HCT116 (cell line): ENCODE results near the gene B4GALT4. TPM values are rescaled to one million over a fixed set of nuclear protein-coding genes. Genes with fewer than 3 reads are reported as not detected.

ENCODE experiments used
- ATAC-seq: fragments of 200-7000 bp; cut with Tn5 transposase; 2 replicates; pipeline ENCODE4 v1.9.1; 2020; ENCODE audit warnings: mild to moderate bottlenecking, moderate library complexity
- BruUV-seq: library from RNA; stranded (reverse); fragments of 400-500 nt; replicated peaks from 2 replicates; lab custom pipeline; 2021; lab: Mats Ljungman, UMichigan
- CTCF ChIA-PET: fragments of 300-600 bp; sonication (Branson Sonifier 250); formaldehyde crosslinking; loops from one replicate; lab custom pipeline; 2021; ENCODE audit warnings: antibody characterized with exemption; lab: Charles Lee
- POLR2A ChIA-PET: fragments of 300-600, 350-600 bp; sonication (Branson Sonifier 250); formaldehyde crosslinking; loops from one replicate; lab custom pipeline; 2021; ENCODE audit warnings: antibody characterized with exemption; lab: Charles Lee
- RAD21 ChIA-PET, 2 experiments: fragments of 300-600 bp; sonication (Branson Sonifier 250); formaldehyde crosslinking; loops; one replicate each; lab custom pipeline; 2023; ENCODE audit warnings: low total read pairs in 2 of 2; ENCODE audit not compliant: uncharacterized antibody in 2 of 2, unreplicated experiment in 2 of 2, low non-redundant PET in 1 of 2; lab: Charles Lee
- DNase-seq: peaks from one replicate; pipeline ENCODE4 v3.0.0-alpha.2; 2010; ENCODE audit warnings: low read depth, low spot score
- H2AFZ ChIP-seq: fragments of 200-600 bp; shearing (Covaris generic), sonication (generic); 2 replicates; pipeline ENCODE4 v1.6.1; 2017; ENCODE audit warnings: low read depth, mixed run types, mixed read lengths, antibody characterized with exemption, low read length; ENCODE audit not compliant: poor library complexity, severe bottlenecking
- H3K27ac ChIP-seq: 2 replicates; pipeline ENCODE4 v1.5.1; 2012; ENCODE audit warnings: low read depth, low read length
- H3K27me3 ChIP-seq: fragments of 200-600 bp; sonication (generic); 2 replicates; pipeline ENCODE4 v1.6.1; 2016; ENCODE audit warnings: mixed run types, low read length, mixed read lengths; ENCODE audit not compliant: insufficient read depth
- H3K36me3 ChIP-seq, 2 experiments: fragments of 200-500 bp in 1 of 2; fragments of 200-600 bp in 1 of 2; sonication (Bioruptor generic) in 1 of 2; sonication (generic) in 1 of 2; 2 replicates each; pipeline versions ENCODE4 v1.5.1 to v1.6.1; 2014 to 2016; ENCODE audit warnings: low read length in 2 of 2, inconsistent platforms in 1 of 2, mixed read lengths in 1 of 2, mixed run types in 1 of 2; ENCODE audit not compliant: insufficient read depth in 2 of 2, control insufficient read depth in 1 of 2
- H3K4me1 ChIP-seq, 2 experiments: fragments of 200-600 bp in 1 of 2; sonication (generic) in 1 of 2; 2 replicates each; pipeline versions ENCODE4 v1.5.1 to v1.6.1; 2012 to 2017; ENCODE audit warnings: low read length in 2 of 2, inconsistent platforms in 1 of 2, mild to moderate bottlenecking in 1 of 2, mixed read lengths in 1 of 2, mixed run types in 1 of 2, moderate library complexity in 1 of 2; ENCODE audit not compliant: insufficient read depth in 2 of 2, control insufficient read depth in 1 of 2
- H3K4me2 ChIP-seq: fragments of 200-600 bp; sonication (generic); 2 replicates; pipeline ENCODE4 v1.6.1; 2017; ENCODE audit warnings: mixed run types, low read length, mixed read lengths
- H3K4me3 ChIP-seq, 2 experiments: fragments of 200-600 bp in 1 of 2; sonication (generic) in 1 of 2; replicated peaks in 1 of 2; 2 replicates each; pipeline ENCODE4 v1.5.1; 2011 to 2016; ENCODE audit warnings: low read length in 2 of 2, control low read depth in 1 of 2, low read depth in 1 of 2, mild to moderate bottlenecking in 1 of 2, mixed read lengths in 1 of 2, mixed run types in 1 of 2
- H3K79me2 ChIP-seq: fragments of 200-600 bp; sonication (generic); 2 replicates; pipeline ENCODE4 v1.6.1; 2017; ENCODE audit warnings: mild to moderate bottlenecking, mixed run types, low read length, moderate library complexity, mixed read lengths; ENCODE audit not compliant: insufficient read depth
- H3K9ac ChIP-seq: fragments of 200-600 bp; sonication (generic); 2 replicates; pipeline ENCODE4 v1.6.1; 2016; ENCODE audit warnings: low read length, mixed read lengths
- H3K9me2 ChIP-seq: fragments of 200-600 bp; sonication (generic), shearing (Covaris generic); 2 replicates; pipeline ENCODE4 v1.6.1; 2017; ENCODE audit warnings: mixed run types, mild to moderate bottlenecking, moderate library complexity; ENCODE audit not compliant: insufficient read depth
- H3K9me3 ChIP-seq, 2 experiments: fragments of 200-500 bp in 1 of 2; fragments of 200-600 bp in 1 of 2; sonication (Bioruptor generic) in 1 of 2; sonication (generic) in 1 of 2; 2 replicates each; pipeline ENCODE4 v1.6.1; 2014 to 2017; ENCODE audit warnings: low read length in 2 of 2, mixed read lengths in 2 of 2, inconsistent platforms in 1 of 2, low read depth in 1 of 2, mild to moderate bottlenecking in 1 of 2, mixed run types in 1 of 2, moderate library complexity in 1 of 2; ENCODE audit not compliant: control insufficient read depth in 1 of 2, insufficient read depth in 1 of 2
- H4K20me1 ChIP-seq: fragments of 200-600 bp; sonication (generic), shearing (Covaris generic); 2 replicates; pipeline ENCODE4 v1.6.1; 2017; ENCODE audit warnings: mixed run types, mild to moderate bottlenecking, moderate library complexity; ENCODE audit not compliant: insufficient read depth
- CBX3 ChIP-seq: IDR thresholded peaks from 2 replicates; pipeline ENCODE4 v1.6.1; 2012; ENCODE audit warnings: low read depth
- CEBPB ChIP-seq: IDR thresholded peaks from 2 replicates; pipeline ENCODE4 v1.6.1; 2012; ENCODE audit warnings: low read depth
- EGR1 ChIP-seq: IDR thresholded peaks from 2 replicates; pipeline ENCODE4 v1.6.1; 2012; ENCODE audit warnings: low read depth
- EZH2 ChIP-seq: fragments of 200-600 bp; sonication (generic); IDR thresholded peaks from 2 replicates; pipeline ENCODE4 v1.6.1; 2017; ENCODE audit warnings: antibody characterized with exemption, mixed run types
- EZH2phosphoT487 ChIP-seq: fragments of 200-600 bp; IDR thresholded peaks from 2 replicates; pipeline ENCODE4 v1.6.1; 2018; ENCODE audit warnings: antibody characterized with exemption, borderline replicate concordance
- JUND ChIP-seq: IDR thresholded peaks from 2 replicates; pipeline ENCODE4 v1.6.1; 2012
- POLR2A ChIP-seq: IDR thresholded peaks from 2 replicates; pipeline ENCODE4 v1.7.0; 2011; ENCODE audit warnings: borderline replicate concordance; ENCODE audit not compliant: insufficient read depth, insufficient read length; ENCODE audit errors: extremely low read depth
- POLR2AphosphoS5 ChIP-seq: IDR thresholded peaks from 2 replicates; pipeline ENCODE4 v1.6.1; 2011; ENCODE audit warnings: mild to moderate bottlenecking, low read depth, low read length, moderate library complexity
- RAD21 ChIP-seq: IDR thresholded peaks from 2 replicates; pipeline ENCODE4 v1.6.1; 2012; ENCODE audit warnings: low read depth, mild to moderate bottlenecking
- REST ChIP-seq: IDR thresholded peaks from 2 replicates; pipeline ENCODE4 v1.6.1; 2012; ENCODE audit warnings: low read depth
- SIN3A ChIP-seq: IDR thresholded peaks from 2 replicates; pipeline ENCODE4 v1.6.1; 2012; ENCODE audit warnings: low read depth
- SP1 ChIP-seq: IDR thresholded peaks from 2 replicates; pipeline ENCODE4 v1.6.1; 2012; ENCODE audit warnings: low read depth
- SRF ChIP-seq: IDR thresholded peaks from 2 replicates; pipeline ENCODE4 v1.6.1; 2012; ENCODE audit warnings: low read depth
- TCF7L2 ChIP-seq: IDR thresholded peaks from 2 replicates; pipeline ENCODE4 v1.7.0; 2011; ENCODE audit warnings: borderline replicate concordance, inconsistent platforms; ENCODE audit not compliant: insufficient read depth, insufficient read length; ENCODE audit errors: extremely low read depth
- YY1 ChIP-seq: IDR thresholded peaks from 2 replicates; pipeline ENCODE4 v1.6.1; 2011; ENCODE audit warnings: low read length, low read depth, moderate library complexity, mild to moderate bottlenecking; ENCODE audit not compliant: insufficient replicate concordance; ENCODE audit errors: extremely low read depth
- ZNF274 ChIP-seq: fragments of 200-500 bp; sonication (Bioruptor generic); IDR thresholded peaks from 2 replicates; pipeline ENCODE4 v1.6.1; 2014; ENCODE audit warnings: mild to moderate bottlenecking, low read depth, low read length, inconsistent platforms
- intact Hi-C: fragments of 100-400 bp; cut with micrococcal nuclease; formaldehyde crosslinking; loops from 2 replicates; pipeline ENCODE4 v1.10.0; 2022
- total RNA-seq: library from RNA; stranded (reverse); gene quantifications from one replicate; pipeline ENCODE4 v1.2.1, GENCODE V29; 2021; ENCODE audit not compliant: unreplicated experiment
- TF ChIP-seq, protein P1 (sequence below): IDR thresholded peaks from 2 replicates; pipeline ENCODE4 v1.6.1; 2011; ENCODE audit warnings: mild to moderate bottlenecking, low read length, moderate library complexity; ENCODE audit not compliant: insufficient replicate concordance; ENCODE audit errors: extremely low read depth
- TF ChIP-seq, protein P2 (sequence below): IDR thresholded peaks from 2 replicates; pipeline ENCODE4 v1.6.1; 2012

Gene B4GALT4
- total RNA-seq, 1 experiment from 2014 or later = 15.9 TPM

GRCh38 chr3:119222391-119222790, 18.3 kb downstream of the B4GALT4 start (continued):
- TF ChIP-seq EZH2 (no peak), RAD21 (no peak), SP1 (no peak), TCF7L2 (no peak), JUND (no peak), ZNF274 (no peak), POLR2A (no peak), EGR1 (no peak)

DNA sequence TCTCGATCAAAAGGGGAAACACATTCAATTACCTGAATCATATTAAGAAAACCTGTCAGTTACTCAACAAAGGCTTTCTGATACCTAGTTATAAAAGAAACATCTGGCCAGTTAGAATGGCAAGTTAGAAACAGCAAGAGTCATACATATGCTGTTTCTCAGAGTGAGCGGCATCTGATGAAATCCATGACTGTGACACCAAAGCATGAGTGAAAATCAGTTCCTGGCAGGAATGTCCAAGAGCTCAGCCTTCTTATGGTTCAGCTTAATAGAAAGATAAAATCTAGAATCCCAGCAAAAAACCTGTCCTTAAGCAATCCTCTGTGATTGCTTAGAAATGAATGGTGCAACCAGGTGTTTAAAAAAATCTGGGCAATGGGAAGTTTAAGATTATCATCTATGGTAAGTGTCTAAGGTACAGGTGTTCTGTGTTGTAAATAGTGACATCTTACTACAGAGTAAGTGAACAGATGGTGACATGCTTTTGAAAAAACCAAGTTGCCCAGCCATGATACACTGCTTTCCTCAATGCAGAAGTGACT, 18.8 kb downstream of the B4GALT4 start:
- intact Hi-C loops = no loop called here
- H3K79me2 ChIP-seq = no peaks in the 10 kb centered on the region
- peaks cover 0 to 8% of the 10 kb centered on the region in 2 experiments; a peak in 2 of 4 replicates for H3K36me3 ChIP-seq
- H2AFZ ChIP-seq = no peak overlapping the region
- no peak overlapping the region for H3K4me2 ChIP-seq
- no peaks in the 10 kb centered on the region for H3K9me3 ChIP-seq
- H3K27ac ChIP-seq = no peak overlapping the region
- H4K20me1 ChIP-seq = no peaks in the 10 kb centered on the region
- ChIA-PET RAD21 (no interaction called here), CTCF (no interaction called here), POLR2A (interaction anchor here (0.6 kb wide), 1 partner anchor 1084 kb away, joined by 4 read pairs; no protein-coding TSS in a partner anchor)
- H3K9ac ChIP-seq = no peak overlapping the region
- no peaks in the 10 kb centered on the region for H3K27me3 ChIP-seq
- H3K4me3 ChIP-seq = no peak overlapping the region
- ATAC-seq = no peak
- DNase-seq = no peak
- no peaks in the 10 kb centered on the region for H3K9me2 ChIP-seq
- BruUV-seq = no TSS peak
- H3K4me1 ChIP-seq = no peaks in the 10 kb centered on the region
- TF ChIP-seq JUND = no peak
- TF ChIP-seq ZNF274 = no peak
- no peak for TF ChIP-seq RAD21
- no peak for TF ChIP-seq SRF
- no peak for TF ChIP-seq CBX3
- TF ChIP-seq EZH2phosphoT487 = no peak
- TF ChIP-seq SIN3A = no peak
- TF ChIP-seq TCF7L2 = no peak
- TF ChIP-seq CEBPB = no peak
- no peak for TF ChIP-seq YY1
- TF ChIP-seq, protein P1, sequence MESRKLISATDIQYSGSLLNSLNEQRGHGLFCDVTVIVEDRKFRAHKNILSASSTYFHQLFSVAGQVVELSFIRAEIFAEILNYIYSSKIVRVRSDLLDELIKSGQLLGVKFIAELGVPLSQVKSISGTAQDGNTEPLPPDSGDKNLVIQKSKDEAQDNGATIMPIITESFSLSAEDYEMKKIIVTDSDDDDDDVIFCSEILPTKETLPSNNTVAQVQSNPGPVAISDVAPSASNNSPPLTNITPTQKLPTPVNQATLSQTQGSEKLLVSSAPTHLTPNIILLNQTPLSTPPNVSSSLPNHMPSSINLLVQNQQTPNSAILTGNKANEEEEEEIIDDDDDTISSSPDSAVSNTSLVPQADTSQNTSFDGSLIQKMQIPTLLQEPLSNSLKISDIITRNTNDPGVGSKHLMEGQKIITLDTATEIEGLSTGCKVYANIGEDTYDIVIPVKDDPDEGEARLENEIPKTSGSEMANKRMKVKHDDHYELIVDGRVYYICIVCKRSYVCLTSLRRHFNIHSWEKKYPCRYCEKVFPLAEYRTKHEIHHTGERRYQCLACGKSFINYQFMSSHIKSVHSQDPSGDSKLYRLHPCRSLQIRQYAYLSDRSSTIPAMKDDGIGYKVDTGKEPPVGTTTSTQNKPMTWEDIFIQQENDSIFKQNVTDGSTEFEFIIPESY = no peak
- TF ChIP-seq REST = no peak
- no peak for TF ChIP-seq EZH2
- no peak for TF ChIP-seq POLR2AphosphoS5
- TF ChIP-seq, protein P2, sequence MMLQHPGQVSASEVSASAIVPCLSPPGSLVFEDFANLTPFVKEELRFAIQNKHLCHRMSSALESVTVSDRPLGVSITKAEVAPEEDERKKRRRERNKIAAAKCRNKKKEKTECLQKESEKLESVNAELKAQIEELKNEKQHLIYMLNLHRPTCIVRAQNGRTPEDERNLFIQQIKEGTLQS = no peak
